ENCODE data around the gene NHS. TPM values are rescaled to one million over a fixed set of nuclear protein-coding genes. Genes with fewer than 3 reads are reported as not detected.

Gene NHS
- total and polyA plus RNA-seq, 8 donors = 0.19 to 1.7 (median 0.54) TPM

- TF ChIP-seq CTCF (IDR thresholded peaks at IDR 0.05) = no peak
- peaks cover 0 to 18% (median 4%) of the 10 kb centered on the region in 4 donors for H3K27me3 ChIP-seq
- H3K36me3 ChIP-seq = no peaks in the 10 kb centered on the region
- intact Hi-C loops (cut with DNase I) = no loop called here
- FAIRE-seq (no peak), ATAC-seq (peak in 2 of 4 donors; percentile 40 to 44), DNase-seq (no peak)
- H3K9me3 ChIP-seq = no peaks in the 10 kb centered on the region
- no peak overlapping the region for H3K4me3 ChIP-seq
- no peak overlapping the region for H3K27ac ChIP-seq
- no peaks in the 10 kb centered on the region for H3K4me1 ChIP-seq
- 15 to 30% methylated on average over 1 of the region's 1 CpG for WGBS, 2 donors
Measured at GRCh38 chrX:17697191-17697590, 322.2 kb downstream of the NHS start.

GRCh38 chrX:17700976-17701375 lies 326.0 kb downstream of the NHS start:
- Histone ChIP-seq H3K27ac (no peak overlapping the region), H3K4me1 (no peaks in the 10 kb centered on the region), H3K27me3 (peaks cover 0 to 8% (median 1%) of the 10 kb centered on the region in 4 donors), H3K9me3 (no peaks in the 10 kb centered on the region), H3K36me3 (no peaks in the 10 kb centered on the region), H3K4me3 (no peak overlapping the region)
- FAIRE-seq = no peak
- no peak for TF ChIP-seq CTCF (IDR thresholded peaks at IDR 0.05)
- ATAC-seq = no peak
- 62 to 68% methylated on average over 1 of the region's 1 CpG for WGBS, 2 donors
- DNase-seq = no peak
- intact Hi-C loops (cut with DNase I) = no loop called here

- intact Hi-C loops (cut with DNase I) = no loop called here
- Histone ChIP-seq H3K36me3 (no peaks in the 10 kb centered on the region), H3K27me3 (peaks cover 0 to 8% (median 1%) of the 10 kb centered on the region in 4 donors), H3K4me1 (no peaks in the 10 kb centered on the region), H3K9me3 (no peaks in the 10 kb centered on the region), H3K27ac (no peak overlapping the region), H3K4me3 (no peak overlapping the region)
- no peak for DNase-seq
- ATAC-seq = no peak
- TF ChIP-seq CTCF (IDR thresholded peaks at IDR 0.05) = no peak
- no peak for FAIRE-seq
- 68 to 85% methylated on average over 2 of the region's 2 CpGs for WGBS, 2 donors
Measured at GRCh38 chrX:17703201-17703600, 328.2 kb downstream of the NHS start.

- Histone ChIP-seq H3K36me3 (no peaks in the 10 kb centered on the region), H3K4me3 (no peak overlapping the region), H3K9me3 (no peaks in the 10 kb centered on the region), H3K27me3 (no peaks in the 10 kb centered on the region), H3K27ac (no peak overlapping the region), H3K4me1 (no peaks in the 10 kb centered on the region)
- no peak for ATAC-seq
- intact Hi-C loops (cut with DNase I) = no loop called here
- TF ChIP-seq CTCF (IDR thresholded peaks at IDR 0.05) = no peak
- 70 to 85% methylated on average over 2 of the region's 2 CpGs for WGBS, 2 donors
- no peak for FAIRE-seq
- DNase-seq = no peak
Measured at GRCh38 chrX:17705211-17705610, 330.2 kb downstream of the NHS start.

GRCh38 chrX:17706676-17707075 lies 331.7 kb downstream of the NHS start:
- H3K36me3 ChIP-seq = no peaks in the 10 kb centered on the region
- no peak overlapping the region for H3K4me3 ChIP-seq
- no peak for FAIRE-seq
- DNase-seq = no peak
- no peaks in the 10 kb centered on the region for H3K27me3 ChIP-seq
- no peaks in the 10 kb centered on the region for H3K4me1 ChIP-seq
- no peak overlapping the region for H3K27ac ChIP-seq
- H3K9me3 ChIP-seq = no peaks in the 10 kb centered on the region
- WGBS, 2 donors = 84 to 91% methylated on average over 4 of the region's 4 CpGs
- ATAC-seq = no peak
- TF ChIP-seq CTCF (IDR thresholded peaks at IDR 0.05) = no peak
- intact Hi-C loops (cut with DNase I) = no loop called here

Data from pancreas (tissue), 10 donors.